ENCODE measurements around the gene SPOUT1. TPM values are rescaled to one million over a fixed set of nuclear protein-coding genes. Genes with fewer than 3 reads are reported as not detected.

Gene SPOUT1
- total and polyA plus RNA-seq, 10 of the 15 experiments (the other 5 are each of a cell fraction or from before 2014, with no cell fraction given) = 5.7 to 95.0 (median 40.6) TPM

DNA sequence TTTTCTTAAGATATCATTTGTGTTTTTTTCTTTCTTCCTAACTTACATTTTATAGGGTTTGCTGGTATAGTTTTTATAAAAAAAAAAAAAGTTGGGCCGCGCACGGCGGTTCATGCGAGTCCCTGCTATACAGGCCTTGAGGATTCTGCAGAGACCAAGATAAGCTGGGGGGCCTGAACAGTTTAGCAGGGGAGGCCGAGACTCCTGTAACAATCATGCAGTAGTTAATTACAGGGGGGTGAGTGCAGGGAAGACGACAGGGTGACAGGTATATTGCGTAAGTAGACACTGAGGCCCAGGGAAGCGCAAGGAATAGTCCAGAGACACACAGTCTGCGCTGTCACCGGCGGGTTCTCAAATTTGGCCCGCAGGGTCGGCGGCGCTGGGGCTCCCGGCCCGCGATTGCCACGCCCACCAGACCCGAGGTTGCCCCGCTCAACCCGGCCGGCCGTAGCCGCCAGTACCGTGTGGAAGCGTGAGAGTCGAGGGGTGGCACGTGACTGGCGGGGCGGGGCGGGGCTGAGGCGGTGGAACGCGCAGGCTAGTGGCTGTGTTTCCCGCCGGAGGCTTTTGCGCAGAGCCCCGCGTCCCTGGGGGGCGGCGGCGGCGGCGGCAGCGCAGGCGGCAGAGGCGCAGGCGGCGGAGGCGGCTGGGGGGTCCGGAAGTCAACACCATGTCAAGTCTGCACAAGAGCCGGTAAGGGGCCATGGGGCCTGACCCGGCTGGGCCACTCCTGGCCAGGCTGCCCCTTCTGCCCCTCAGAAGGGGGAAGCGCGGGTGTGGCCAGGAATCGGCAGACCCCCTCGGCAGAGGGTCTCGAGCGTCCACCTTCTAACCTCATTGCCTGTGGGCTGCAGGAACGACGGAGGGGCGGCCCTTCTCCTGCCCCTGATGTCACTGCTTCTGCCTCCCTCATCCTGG is 42.7 kb downstream of the SPOUT1 start, which contains the start of gene TBC1D13 (continued):
- TF ChIP-seq, protein P1, sequence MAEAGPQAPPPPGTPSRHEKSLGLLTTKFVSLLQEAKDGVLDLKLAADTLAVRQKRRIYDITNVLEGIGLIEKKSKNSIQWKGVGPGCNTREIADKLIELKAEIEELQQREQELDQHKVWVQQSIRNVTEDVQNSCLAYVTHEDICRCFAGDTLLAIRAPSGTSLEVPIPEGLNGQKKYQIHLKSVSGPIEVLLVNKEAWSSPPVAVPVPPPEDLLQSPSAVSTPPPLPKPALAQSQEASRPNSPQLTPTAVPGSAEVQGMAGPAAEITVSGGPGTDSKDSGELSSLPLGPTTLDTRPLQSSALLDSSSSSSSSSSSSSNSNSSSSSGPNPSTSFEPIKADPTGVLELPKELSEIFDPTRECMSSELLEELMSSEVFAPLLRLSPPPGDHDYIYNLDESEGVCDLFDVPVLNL (IDR thresholded peaks at IDR 0.05; ENCODE audit: low read depth, low read length) = 0 out of 2 replicates have a peak, but pooled peaks have one; percentile 11
- TF ChIP-seq ZSCAN29 (IDR thresholded peaks at IDR 0.05) (0 out of 2 replicates have a peak, but pooled peaks have one; percentile 63), LARP7 (IDR thresholded peaks at IDR 0.05) (peak; percentile 73), ZNF622 (IDR thresholded peaks at IDR 0.05) (no peak), SREBF2 (IDR thresholded peaks at IDR 0.05; ENCODE audit: low read length) (no peak), JUND (IDR thresholded peaks at IDR 0.05; ENCODE audit: low read depth, low read length) (no peak), ZNF687 (IDR thresholded peaks at IDR 0.05) (peak; percentile 68; the same call in 1 of the 2 replicates), YBX1 (IDR thresholded peaks at IDR 0.05) (no peak), REST (IDR thresholded peaks at IDR 0.05; ENCODE audit: low read depth, low read length) (no peak), NFYA (IDR thresholded peaks at IDR 0.05; ENCODE audit: borderline replicate concordance, low read depth, low read length) (no peak), ATF3 (IDR thresholded peaks at IDR 0.05; ENCODE audit: borderline replicate concordance, extremely low read depth, low read depth, low read length) (peak; percentile 70; the same call in 1 of the 2 replicates), ESRRA (IDR thresholded peaks at IDR 0.05; ENCODE audit: low read length) (no peak)
- TF ChIP-seq, protein P2, sequence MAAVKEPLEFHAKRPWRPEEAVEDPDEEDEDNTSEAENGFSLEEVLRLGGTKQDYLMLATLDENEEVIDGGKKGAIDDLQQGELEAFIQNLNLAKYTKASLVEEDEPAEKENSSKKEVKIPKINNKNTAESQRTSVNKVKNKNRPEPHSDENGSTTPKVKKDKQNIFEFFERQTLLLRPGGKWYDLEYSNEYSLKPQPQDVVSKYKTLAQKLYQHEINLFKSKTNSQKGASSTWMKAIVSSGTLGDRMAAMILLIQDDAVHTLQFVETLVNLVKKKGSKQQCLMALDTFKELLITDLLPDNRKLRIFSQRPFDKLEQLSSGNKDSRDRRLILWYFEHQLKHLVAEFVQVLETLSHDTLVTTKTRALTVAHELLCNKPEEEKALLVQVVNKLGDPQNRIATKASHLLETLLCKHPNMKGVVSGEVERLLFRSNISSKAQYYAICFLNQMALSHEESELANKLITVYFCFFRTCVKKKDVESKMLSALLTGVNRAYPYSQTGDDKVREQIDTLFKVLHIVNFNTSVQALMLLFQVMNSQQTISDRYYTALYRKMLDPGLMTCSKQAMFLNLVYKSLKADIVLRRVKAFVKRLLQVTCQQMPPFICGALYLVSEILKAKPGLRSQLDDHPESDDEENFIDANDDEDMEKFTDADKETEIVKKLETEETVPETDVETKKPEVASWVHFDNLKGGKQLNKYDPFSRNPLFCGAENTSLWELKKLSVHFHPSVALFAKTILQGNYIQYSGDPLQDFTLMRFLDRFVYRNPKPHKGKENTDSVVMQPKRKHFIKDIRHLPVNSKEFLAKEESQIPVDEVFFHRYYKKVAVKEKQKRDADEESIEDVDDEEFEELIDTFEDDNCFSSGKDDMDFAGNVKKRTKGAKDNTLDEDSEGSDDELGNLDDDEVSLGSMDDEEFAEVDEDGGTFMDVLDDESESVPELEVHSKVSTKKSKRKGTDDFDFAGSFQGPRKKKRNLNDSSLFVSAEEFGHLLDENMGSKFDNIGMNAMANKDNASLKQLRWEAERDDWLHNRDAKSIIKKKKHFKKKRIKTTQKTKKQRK (IDR thresholded peaks at IDR 0.05; ENCODE audit: low read depth, low read length) = no peak
- TF ChIP-seq, protein P3, sequence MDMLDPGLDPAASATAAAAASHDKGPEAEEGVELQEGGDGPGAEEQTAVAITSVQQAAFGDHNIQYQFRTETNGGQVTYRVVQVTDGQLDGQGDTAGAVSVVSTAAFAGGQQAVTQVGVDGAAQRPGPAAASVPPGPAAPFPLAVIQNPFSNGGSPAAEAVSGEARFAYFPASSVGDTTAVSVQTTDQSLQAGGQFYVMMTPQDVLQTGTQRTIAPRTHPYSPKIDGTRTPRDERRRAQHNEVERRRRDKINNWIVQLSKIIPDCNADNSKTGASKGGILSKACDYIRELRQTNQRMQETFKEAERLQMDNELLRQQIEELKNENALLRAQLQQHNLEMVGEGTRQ (IDR thresholded peaks at IDR 0.05; ENCODE audit: borderline replicate concordance, low read depth, low read length) = peak; percentile 62

Measured in GM12878 (cell line).